Activated T-helper 1 cell treated with anti-CD3 and anti-CD28 coated beads, Interleukin-2, amount 50 U/mL, for 16 hours (primary cell): Measurements from ENCODE around the gene FSTL5.
"Not testable (repeated sequence)": the region's sequence is repeated elsewhere in the genome, so short reads cannot be mapped to it uniquely, and the experiment has no call there.

Experiments
- DNase-seq, 2 donors: peaks; one replicate each; pipeline ENCODE4 v3.0.0-alpha.2; 2020; ENCODE audit warnings: low read depth in 1 of 2, low spot score in 1 of 2

FSTL5 gene

DNA sequence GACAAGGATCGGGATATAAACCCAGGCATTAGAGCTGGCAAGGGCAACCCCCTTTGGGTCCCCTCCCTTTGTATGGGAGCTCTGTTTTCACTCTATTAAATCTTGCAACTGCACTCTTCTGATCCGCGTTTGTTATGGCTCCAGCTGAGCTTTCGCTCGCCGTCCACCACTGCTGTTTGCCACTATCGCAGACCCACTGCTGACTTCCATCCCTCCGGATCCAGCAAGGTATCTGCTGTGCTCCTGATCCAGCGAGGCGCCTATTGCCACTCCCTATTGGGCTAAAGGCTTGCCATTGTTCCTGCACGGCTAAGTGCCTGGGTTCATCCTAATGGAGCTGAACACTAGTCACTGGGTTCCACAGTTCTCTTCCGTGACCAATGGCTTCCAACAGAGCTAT, 59.9 kb downstream of the FSTL5 start:
- not testable (repeated sequence) for DNase-seq

DNA sequence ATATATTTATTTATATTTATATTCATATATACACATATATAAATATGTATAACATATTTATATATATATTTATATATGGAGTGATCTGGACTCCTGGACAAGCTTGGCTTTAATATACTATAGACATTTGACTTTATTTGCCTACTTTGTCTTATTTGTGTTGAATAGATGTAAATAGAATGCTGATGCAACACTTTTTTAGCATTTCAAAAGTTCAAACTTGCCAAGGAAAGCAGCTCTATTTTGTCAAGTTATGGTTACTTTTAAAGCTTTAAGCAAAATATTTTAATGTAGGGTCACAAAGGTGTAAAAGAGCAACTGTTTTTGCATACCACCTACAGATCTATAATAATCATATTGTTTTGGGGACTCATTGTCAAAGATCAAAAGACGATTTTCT, 61.1 kb downstream of the FSTL5 start:
- no peak for DNase-seq

- DNase-seq = no peak
Observed at GRCh38 chr4:162101337-162101736, 62.5 kb downstream of the FSTL5 start.

- DNase-seq = no peak
Observed at GRCh38 chr4:162075726-162076125, 88.1 kb downstream of the FSTL5 start.

GRCh38 chr4:162061214-162061613, 102.6 kb downstream of the FSTL5 start:
- DNase-seq = no peak

DNA sequence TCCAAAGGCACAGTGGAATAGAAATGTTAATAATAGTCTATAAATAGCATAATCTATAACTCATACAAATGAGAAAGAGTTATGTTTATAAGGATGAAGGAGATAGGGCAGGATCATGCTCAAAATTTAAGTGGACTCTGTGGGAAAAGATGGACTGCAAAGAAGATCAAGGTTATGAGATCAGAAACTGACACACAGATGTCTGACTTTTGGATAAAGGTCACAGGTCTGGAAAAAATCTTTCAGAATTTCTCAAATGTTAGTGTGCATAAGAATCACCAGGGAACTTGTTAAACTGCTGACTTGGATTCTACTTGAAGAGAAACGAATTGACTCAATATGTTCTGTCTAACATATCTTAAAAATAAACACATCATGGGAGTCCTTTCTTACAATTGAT, 104.1 kb downstream of the FSTL5 start:
- no peak for DNase-seq

DNA sequence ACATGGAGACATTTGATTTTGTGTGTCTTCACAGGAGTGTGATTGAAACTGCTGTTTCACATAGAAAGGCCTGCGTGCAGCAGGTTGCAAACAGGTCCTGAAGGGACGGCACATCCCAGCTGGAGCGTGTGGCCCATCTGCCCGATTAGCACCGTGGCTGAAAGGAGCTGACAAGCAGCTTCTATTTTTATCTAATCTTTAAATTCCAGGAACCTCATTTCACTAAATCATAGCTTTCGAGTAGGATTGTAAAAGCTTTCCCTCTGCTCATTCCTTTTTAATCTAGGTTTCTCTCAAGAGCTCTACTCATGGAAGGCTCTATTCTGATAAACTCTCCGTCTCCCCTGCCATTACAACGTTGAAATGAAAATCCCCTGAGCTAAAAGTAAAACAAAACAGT, 106.8 kb downstream of the FSTL5 start:
- no peak for DNase-seq

GRCh38 chr4:162046135-162046534, 117.7 kb downstream of the FSTL5 start:
- no peak for DNase-seq

- DNase-seq = no peak
Observed at GRCh38 chr4:162038112-162038511, 125.7 kb downstream of the FSTL5 start.

DNA sequence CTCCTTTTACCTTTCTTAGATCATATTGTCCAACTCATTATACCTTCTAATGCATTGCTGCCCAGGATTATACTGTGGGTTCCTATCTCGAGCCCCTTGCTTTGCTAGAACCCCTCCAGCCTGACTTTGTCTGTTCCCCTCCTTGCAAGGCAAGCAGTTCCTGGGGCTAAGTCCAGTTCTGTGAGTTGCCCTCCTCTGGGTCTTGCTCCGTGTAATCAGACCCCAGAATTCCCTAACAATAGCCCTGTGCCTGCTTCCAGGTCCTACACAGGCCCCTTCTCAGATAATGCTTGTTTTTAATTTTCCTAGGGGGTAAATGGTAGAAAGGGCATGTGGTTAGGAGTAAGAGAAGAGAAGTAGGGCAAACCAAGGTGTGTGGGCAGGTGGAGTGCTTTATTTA, 145.9 kb downstream of the FSTL5 start:
- no peak for DNase-seq

- DNase-seq = no peak
Observed at GRCh38 chr4:162016991-162017390, 146.8 kb downstream of the FSTL5 start.

DNA sequence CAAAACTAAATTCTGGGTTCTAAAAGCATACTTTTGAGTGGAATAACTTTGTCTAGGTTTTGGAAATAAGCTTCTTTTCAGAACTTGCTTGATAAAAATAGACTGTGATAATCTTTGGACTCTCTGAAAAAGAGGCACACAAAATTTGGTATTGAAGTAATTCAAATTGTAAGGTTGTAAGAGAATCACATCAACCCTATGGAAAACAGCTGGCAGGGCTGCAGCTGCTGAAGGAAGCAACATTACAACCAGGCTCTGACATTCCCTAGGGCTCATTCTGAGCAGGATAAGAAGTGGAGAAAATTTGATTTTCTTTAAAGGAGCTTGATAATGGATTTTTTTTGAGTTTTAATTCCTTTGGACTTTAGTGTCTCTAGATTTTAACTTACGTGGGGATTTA, 147.6 kb downstream of the FSTL5 start:
- DNase-seq = no peak

GRCh38 chr4:162015090-162015489, 148.7 kb downstream of the FSTL5 start:
- DNase-seq = no peak

GRCh38 chr4:162011089-162011488, 152.7 kb downstream of the FSTL5 start:
- no peak for DNase-seq

DNA sequence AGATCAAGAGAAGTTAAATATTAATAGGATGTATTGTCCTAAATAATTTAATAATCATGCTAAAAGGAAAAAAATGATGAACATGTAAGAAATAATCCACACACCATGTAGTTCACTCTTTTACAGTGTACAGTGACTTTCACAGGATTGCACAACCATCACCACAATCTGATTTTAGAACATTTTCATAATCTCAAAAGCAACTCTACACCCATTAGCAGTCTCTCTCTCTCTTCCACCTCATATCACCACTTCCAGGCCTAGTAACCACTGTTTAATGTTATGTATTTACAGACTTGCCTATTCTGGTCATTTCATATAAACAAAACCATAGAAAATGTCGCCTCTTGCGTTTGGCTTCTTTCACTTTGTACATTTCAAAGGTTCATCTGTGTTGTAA, 153.4 kb downstream of the FSTL5 start:
- no peak for DNase-seq

DNA sequence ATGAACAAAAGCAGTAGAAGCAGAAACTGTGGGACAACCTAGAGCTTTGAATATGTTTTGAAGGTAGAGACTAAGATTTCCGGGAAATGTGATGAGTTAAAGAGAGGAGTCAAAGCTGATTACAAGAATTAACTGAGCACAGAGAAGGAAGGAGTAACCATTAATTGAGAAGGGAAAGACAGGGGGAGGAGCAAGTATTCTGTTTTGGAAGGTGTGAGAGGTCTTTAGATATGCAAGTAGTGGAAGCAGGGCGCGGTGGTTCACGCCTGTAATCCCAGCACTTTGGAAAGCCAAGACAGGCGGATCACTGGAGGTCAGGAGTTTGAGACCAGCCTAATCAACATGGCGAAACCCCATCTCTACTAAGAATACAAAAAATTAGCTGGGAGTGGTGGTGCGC, 171.5 kb downstream of the FSTL5 start:
- no peak for DNase-seq

DNA sequence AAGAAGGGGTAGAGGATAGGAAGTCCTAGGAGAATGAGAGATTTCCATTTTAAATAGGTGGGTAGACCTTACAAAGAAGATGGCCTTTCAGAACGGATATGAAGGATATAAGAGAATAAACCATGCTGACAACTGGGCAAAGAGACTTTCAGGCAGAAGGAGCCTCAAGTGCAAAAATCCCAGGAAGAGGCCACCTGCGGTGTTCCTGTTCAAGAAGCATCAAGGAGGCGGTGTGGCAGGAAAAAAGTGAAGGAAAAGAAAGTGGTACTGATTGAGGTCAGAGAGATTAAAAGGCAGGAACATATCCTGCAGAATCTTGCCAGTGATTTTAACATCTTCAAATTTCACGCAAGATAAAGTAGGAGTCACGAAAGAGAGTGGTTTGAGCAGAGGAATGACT, 172.0 kb downstream of the FSTL5 start:
- no peak for DNase-seq

DNA sequence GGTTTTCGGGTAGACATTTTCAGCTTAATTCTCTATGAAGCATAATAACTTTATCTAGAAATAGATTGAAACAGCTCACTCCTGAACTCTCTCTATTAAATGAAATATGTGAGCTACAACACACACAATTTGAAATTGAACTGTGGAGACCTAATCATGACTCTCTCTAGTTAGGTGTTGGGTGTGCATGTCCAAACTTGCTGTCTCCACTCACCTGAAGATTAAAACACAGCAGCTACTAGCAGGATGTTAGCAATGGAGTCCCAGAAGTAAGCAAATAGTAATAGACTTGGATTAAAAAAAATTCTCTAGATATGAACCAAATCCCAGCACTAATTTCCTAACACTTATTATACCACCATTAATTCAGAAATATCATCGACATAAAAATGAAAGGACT, 173.1 kb downstream of the FSTL5 start:
- no peak for DNase-seq

- DNase-seq = no peak
Observed at GRCh38 chr4:161988946-161989345, 174.9 kb downstream of the FSTL5 start.

DNA sequence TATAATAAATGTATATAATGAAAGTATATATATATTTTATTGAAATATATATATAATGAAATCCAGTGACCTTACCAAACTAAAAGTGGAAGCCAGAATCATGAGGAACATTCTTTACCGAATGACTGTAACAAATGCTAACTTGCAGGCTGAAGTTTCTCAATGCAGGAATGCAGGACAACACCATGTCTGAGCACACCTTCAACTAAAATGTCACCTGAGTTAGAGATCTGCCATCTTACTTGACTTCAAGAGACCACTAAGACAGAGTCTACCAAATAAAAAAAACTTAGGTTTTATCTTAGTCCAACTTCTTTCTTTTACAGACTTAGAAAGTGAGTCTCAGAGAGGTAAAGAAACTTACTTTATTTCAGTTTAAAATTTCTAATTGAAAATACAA, 176.2 kb downstream of the FSTL5 start:
- DNase-seq = no peak

GRCh38 chr4:161952382-161952781, 211.4 kb downstream of the FSTL5 start:
- DNase-seq = no peak

DNA sequence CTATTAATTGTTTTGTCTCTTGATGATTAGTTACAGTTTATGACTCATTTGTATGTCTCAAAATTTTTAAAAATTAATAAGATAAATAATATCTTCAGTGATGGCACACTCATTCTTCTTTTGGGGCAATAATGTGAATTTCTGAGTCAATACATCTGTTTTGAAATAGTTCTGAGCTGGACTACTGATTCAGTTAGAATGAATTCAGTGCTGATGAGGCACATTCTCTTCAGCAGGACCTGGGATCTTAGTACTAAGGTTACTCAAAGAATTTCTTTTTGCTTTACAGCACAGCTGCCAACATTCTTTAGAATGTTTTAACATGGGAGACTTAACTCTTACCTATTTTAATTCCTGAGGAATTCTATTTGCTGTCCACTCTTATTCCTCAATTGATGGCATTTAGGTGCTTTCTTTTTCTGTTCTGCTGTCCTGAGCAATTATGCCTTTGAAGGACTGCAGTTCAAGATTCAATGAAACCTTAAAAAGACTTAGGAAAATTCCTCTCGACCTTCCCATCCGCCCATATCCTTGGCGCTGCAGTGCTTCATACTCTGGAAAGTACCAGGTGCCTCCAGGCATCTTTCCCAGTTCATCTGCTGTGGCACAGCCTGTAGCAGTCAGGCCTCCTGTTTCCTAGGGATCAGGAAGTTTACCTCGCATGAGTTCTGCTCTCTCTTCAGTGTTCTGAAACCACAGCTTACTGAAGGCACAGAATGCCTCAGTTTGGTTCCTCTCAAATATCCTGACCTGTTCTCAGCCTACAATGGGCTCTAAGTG, 213.7 kb downstream of the FSTL5 start:
- DNase-seq = no peak

- no peak for DNase-seq
Observed at GRCh38 chr4:161948026-161948770, 215.6 kb downstream of the FSTL5 start.
